ENCODE data around the gene SCGB2A2.

The SCGB2A2 gene

GRCh38 chr11:62269654-62270278, at the start of gene SCGB2A2:
Gene SCGB2A2, plus strand, starts transcription at chr11:62270158. Its CDS starts 59 bp downstream, at chr11:62270217.
- H3K27ac ChIP-seq: no peak within 1 kb of the TSS
- DNase-seq (ENCODE audit: low read depth, low spot score): peak; percentile 27

- no peak for DNase-seq (ENCODE audit: low read depth, low spot score)
- H3K27ac ChIP-seq: no peak overlapping the region
Measured at GRCh38 chr11:62221498-62221897, 48.5 kb upstream of the SCGB2A2 start.

DNA sequence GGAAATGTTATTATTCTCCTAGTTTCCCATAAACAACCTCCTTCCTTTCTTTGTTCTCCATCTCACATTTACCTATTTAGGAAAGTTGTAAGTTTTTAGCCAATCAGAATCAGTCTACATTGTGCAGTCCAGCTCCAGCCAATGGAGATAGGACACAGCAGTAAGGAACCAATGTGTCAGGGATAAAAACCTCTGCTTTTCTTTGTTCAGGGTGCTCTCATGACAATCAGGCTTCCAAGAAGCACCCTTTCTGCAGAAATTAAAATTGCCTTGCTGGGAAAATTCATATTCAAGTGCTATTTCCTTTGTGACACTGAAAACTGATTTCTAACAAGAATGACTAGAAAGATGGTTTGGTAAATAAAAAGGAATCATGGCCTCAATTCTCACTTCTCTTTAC, 46.9 kb upstream of the SCGB2A2 start:
- no peak overlapping the region for H3K27ac ChIP-seq
- no peak for DNase-seq (ENCODE audit: low read depth, low spot score)

GRCh38 chr11:62233730-62234129, 36.2 kb upstream of the SCGB2A2 start:
- no peak overlapping the region for H3K27ac ChIP-seq
- DNase-seq (ENCODE audit: low read depth, low spot score): no peak

DNA sequence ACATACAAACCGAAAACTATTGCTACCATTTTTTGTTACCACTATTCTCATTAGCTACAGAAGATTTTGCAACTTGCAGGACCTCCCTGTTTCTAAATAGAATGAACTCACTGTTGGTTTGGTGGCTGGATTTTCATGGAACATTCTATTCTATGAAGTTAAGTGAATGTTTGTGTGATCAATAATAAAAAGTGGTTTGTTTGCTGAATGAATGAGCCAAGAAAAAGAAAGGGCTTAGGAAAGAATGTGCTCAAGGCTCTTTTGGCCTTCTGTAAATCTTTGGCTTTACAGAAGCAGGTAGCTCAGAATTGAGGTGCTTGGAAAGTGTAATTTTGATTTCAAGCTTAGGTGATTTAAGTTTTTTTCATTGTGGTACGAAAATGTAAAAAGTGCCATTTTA, 33.8 kb upstream of the SCGB2A2 start:
- DNase-seq (ENCODE audit: low read depth, low spot score): no peak

DNA sequence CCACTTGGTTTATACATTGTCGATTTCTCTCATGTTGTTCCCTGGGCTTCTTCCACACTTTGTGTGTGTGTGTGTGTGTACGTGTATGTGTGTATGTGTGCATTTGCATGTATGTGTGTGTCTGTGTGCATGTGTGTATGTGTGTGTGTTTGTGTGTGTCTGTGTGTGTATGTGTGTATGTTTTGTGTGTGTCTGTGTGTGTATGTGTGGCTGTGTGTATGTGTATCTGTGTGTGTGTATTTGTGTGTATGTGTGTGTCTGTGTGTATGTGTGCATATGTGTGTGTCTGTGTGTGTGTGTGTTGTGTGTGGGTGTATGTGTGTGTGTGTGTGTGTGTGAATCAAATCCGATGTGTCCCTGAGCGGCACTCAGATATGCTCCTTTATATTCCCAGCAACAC, 32.5 kb upstream of the SCGB2A2 start:
- no peak overlapping the region for H3K27ac ChIP-seq
- no peak for DNase-seq (ENCODE audit: low read depth, low spot score)

More for the DNA sequence above, 33.8 kb upstream of the SCGB2A2 start:
- H3K27ac ChIP-seq: no peak overlapping the region

GRCh38 chr11:62238151-62238550, 31.8 kb upstream of the SCGB2A2 start:
- no peak overlapping the region for H3K27ac ChIP-seq
- DNase-seq (ENCODE audit: low read depth, low spot score): no peak

DNA sequence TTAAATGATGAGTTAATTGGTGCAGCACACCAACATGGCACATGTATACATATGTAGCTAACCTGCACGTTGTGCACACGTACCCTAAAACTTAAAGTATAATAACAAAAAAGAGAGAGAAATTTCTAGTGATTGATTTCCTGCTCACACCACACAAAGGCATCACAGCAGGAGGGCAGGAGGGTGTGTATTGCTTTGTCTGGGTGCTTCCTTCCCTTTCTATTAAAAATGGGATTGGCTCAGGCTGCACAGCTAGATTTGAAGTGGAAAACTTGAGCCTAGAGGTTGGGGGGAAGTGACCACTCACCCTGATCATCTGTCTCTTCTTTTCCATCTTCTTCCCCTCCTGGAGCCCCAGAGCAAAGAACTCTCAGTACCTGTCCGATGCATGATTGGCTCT, 28.9 kb upstream of the SCGB2A2 start:
- no peak for DNase-seq (ENCODE audit: low read depth, low spot score)
- no peak overlapping the region for H3K27ac ChIP-seq

DNA sequence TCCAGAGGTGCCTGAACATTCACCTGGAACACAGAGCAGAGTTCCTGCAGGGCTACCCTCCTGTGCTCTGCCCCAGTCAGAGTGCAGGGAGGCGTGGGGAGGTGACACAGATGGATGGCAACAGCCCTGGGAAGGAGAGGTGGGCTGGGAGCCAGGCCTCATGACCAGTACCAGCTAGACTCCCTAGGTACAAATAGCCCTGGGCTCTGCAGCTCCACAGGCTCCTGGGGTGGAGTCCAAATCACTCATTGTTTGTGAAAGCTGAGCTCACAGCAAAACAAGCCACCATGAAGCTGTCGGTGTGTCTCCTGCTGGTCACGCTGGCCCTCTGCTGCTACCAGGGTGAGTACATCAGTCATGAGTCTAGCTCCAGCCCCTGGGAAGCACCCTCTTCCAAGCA, 27.9 kb upstream of the SCGB2A2 start, which contains the start of gene SCGB1D2:
Gene SCGB1D2 (plus strand): TSS at position 219 of the 400 bp plus-strand sequence. CDS start 69 bp downstream, at position 288.
- DNase-seq (ENCODE audit: low read depth, low spot score): peak; percentile 66
- H3K27ac ChIP-seq: no peak within 1 kb of the TSS

DNA sequence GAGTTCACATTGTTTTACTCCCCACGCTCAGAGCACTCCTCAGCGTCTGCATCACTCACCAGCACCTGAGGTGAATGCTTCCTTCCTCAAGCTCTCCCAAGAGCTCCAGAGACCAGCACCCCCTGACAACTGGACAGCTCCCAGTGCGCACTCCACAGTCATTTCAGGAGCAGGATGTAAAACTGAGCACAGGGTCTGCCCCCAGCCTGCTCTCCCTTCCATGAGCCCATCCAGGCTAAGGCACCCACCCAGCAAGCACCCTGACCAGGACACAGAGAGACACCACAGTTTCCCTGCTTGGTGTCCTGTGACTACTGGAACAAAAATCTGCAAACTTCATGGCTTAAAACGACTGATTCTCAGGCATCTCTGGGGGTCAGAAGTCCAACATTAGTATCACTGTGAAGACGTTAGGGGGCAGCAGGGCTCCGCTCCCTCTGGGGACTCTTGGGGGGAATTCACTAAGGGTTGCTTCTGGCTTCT, 24.6 kb upstream of the SCGB2A2 start:
- no peak for DNase-seq (ENCODE audit: low read depth, low spot score)
- no peak overlapping the region for H3K27ac ChIP-seq

DNA sequence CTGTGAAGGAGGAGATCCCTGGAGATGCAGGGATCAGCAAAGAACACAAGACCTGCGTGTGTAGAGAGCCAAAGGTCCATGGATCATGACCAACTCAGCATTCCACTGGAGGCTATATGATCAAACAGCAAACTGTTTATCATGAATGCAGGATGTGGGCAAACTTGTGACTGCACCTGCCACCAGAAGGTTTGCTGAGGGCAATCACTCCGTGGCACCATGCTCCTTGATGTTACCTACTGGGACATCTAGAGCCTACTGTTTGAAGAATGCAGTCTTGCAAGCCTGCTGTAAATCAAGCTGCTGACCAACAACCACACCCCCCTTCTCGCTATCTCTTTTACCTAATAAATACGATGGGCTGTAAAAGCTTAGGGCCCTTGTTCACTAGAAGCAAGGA, 18.3 kb upstream of the SCGB2A2 start:
- no peak for DNase-seq (ENCODE audit: low read depth, low spot score)

DNA sequence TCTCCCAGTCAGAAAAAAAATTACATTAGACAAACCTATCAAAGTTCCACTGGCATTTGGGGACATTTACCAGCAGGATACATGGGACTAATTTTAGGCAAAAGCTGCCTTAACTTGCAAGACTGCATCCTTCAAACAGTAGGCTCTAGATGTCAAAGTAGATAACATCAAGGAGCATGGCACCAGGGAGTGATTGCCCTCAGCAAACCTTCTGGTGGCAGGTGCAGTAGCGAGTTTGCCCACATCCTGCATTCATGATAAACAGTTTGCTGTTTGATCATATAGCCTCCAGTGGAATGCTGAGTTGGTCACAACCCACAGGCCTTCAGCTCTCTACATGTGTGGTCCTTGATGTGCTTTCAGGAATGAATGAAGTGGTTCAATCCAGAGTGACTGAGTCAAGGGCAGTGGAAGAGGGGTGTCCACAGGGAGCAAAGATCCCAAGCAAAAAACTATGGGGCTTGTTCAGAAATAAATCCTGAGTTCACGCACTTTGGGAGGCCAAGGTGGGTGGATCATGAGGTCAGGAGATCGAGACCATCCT, 15.9 kb upstream of the SCGB2A2 start:
- H3K27ac ChIP-seq: no peak overlapping the region
- no peak for DNase-seq (ENCODE audit: low read depth, low spot score)

More for the DNA sequence above, 18.3 kb upstream of the SCGB2A2 start:
- no peak overlapping the region for H3K27ac ChIP-seq

DNA sequence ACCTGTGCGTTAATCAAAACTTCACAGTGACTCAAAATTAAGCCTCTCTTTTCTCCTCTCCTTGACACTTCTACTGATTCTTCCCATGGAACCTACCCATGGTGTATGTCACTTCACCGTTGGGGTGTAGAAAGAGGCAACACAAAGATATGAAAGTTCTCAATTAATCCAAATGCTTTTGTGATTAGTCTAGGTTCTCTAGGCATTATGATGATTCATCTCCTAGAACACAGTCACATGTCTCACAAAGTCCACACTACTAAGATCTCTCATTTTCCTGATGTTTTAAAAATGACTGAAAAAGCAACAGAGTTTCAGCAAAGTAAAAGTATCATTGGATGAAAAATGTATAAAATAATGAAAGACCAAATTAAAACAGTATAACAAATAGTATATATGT, 13.7 kb upstream of the SCGB2A2 start:
- no peak for DNase-seq (ENCODE audit: low read depth, low spot score)
- no peak overlapping the region for H3K27ac ChIP-seq

DNA sequence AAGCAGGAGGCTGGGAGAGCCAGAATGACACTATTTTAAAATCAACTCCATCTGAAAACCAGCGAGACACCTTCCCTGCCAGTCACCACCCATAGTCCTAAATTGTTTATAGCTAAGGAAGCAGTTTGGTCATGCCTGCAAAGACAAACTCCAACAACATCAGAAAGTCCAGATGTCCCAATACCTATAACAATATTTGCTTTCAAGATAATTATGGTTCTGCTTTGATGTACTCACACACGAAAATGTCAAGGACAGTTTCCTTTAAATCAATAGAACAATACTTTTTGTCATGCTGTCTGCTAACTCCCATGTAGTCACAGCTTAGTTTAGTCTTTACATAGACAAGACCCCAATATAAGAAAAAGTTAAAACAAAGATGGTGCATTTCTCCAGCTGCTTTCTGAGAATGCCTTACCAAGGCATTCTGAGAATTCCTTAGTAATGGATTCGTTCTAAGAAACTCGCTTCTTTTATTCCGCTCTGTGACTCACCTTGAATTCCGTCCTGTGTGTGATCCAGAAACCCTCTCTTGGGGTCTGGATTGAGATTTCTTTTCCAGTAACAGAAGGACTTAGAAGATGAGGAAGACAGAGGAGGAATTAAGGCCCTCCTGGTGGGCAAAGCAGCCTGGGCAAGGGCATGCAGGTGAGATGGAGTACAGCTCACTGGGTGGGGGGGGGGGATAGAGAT, 9.6 kb upstream of the SCGB2A2 start:
- no peak for DNase-seq (ENCODE audit: low read depth, low spot score)
- no peak overlapping the region for H3K27ac ChIP-seq

DNA sequence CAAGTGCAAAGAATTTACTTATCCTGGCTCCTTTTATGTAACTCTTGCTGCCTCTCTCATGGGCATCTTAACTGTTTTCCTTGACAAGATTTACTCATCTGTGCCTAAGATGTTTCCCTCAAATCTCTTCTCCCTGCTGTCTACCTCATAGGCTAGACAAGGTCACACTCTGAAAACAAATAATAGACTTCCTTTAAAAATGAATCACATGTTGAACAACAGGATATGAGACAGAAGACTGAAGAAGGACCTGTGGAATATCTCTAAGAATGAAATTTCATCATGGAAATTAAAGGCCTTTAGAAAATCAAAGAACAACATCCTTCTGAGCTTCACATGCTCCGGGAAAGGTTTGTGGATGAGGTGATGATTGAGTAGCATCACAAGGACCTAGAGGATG, 6.0 kb upstream of the SCGB2A2 start:
- DNase-seq (ENCODE audit: low read depth, low spot score): no peak

DNA sequence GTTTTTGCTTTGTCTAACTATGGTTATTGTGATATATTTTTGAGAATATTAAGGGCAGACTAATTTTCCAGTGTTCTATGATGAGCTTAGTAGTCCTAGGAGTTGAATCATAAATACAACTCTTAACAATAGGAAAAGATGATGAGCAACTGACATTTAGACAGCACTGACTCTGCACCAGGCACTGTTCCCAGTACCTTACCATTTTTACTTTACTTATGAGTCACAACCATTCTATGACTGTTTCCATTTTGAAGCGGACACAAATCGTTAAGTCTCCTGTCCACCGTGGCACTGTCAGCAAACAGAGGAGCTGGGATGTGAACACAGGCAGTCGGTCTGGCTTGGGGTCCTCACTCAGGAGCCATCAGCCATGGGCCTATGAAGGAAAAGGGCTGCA, 3.4 kb upstream of the SCGB2A2 start:
- no peak for DNase-seq (ENCODE audit: low read depth, low spot score)
- peak overlapping the region; percentile 4 for H3K27ac ChIP-seq

More for the DNA sequence above, 6.0 kb upstream of the SCGB2A2 start:
- H3K27ac ChIP-seq: peak overlapping the region; percentile 23

GRCh38 chr11:62267050-62267449, 2.9 kb upstream of the SCGB2A2 start:
- no peak overlapping the region for H3K27ac ChIP-seq
- DNase-seq (ENCODE audit: low read depth, low spot score): no peak

DNA sequence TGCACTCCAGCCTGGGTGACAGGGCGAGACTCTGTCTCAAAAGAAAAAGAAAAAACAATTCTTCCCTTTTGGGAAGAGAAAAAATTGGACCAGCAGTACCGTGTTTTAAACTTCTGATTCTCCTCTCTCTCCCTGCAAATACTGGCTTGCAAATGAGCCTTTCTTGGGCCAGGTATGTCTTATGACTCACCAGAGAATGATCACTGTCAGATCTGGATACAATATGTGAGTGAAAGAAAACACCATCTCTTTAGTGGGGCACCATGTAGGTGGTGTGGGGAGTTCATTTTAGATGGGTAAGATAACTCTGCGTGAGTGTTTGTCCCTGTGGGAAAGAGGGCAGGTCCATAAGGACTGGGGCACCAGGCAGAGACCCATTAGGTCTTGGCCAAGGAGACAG, 2.4 kb upstream of the SCGB2A2 start:
- DNase-seq (ENCODE audit: low read depth, low spot score): no peak
- no peak overlapping the region for H3K27ac ChIP-seq

- H3K27ac ChIP-seq: no peak overlapping the region
- DNase-seq (ENCODE audit: low read depth, low spot score): no peak
Measured at GRCh38 chr11:62273284-62273683, 3.3 kb downstream of the SCGB2A2 start.

GRCh38 chr11:62273789-62274275, 3.9 kb downstream of the SCGB2A2 start:
- H3K27ac ChIP-seq: no peak overlapping the region
- no peak for DNase-seq (ENCODE audit: low read depth, low spot score)

GRCh38 chr11:62280452-62280851, 10.5 kb downstream of the SCGB2A2 start:
- no peak for DNase-seq (ENCODE audit: low read depth, low spot score)
- H3K27ac ChIP-seq: no peak overlapping the region

All from epithelial cell of prostate (primary cell).